Gastrocnemius medialis (tissue), 4 donors: ENCODE measurements around the gene BIRC6. TPM values are rescaled to one million over a fixed set of nuclear protein-coding genes. Genes with fewer than 3 reads are reported as not detected.

Source experiments
- ATAC-seq, 2 donors: fragments of 150-250 bp; one replicate each; pipeline ENCODE4 v1.9.1; 2016
- DNase-seq, 2 donors: peaks; one replicate each; pipeline ENCODE4 v3.0.0-alpha.2; 2019
- H3K27ac ChIP-seq, 4 donors: fragments of 200-600 bp; sonication (generic); 1 replicate in 1 of 4; 2 replicates in 3 of 4; pipeline ENCODE4 v1.5.1; 2016 to 2018; ENCODE audit warnings: mild to moderate bottlenecking in 2 of 4, moderate library complexity in 1 of 4
- H3K27me3 ChIP-seq, 3 donors: fragments of 200-600 bp; sonication (generic) in 2 of 3; 1 replicate in 1 of 3; 2 replicates in 2 of 3; pipeline versions ENCODE4 v1.5.1 to v1.6.0; 2016 to 2019; ENCODE audit warnings: mild to moderate bottlenecking in 1 of 3, moderate library complexity in 1 of 3
- H3K36me3 ChIP-seq, 2 donors: fragments of 200-600 bp; sonication (generic) in 1 of 2; one replicate each; pipeline ENCODE4 v1.5.1; 2017 to 2018
- H3K4me1 ChIP-seq, 2 donors: fragments of 200-600 bp; sonication (generic) in 1 of 2; one replicate each; pipeline ENCODE4 v1.5.1; 2016 to 2017; ENCODE audit warnings: mild to moderate bottlenecking in 2 of 2
- H3K4me3 ChIP-seq, 4 donors: fragments of 200-600 bp; sonication (generic) in 3 of 4; 1 replicate in 1 of 4; 2 replicates in 3 of 4; pipeline ENCODE4 v1.5.1; 2016 to 2019; ENCODE audit warnings: mild to moderate bottlenecking in 2 of 4
- H3K9me3 ChIP-seq, 3 donors: fragments of 200-600 bp; sonication (generic) in 2 of 3; 1 replicate in 1 of 3; 2 replicates in 2 of 3; pipeline ENCODE4 v1.5.1; 2016 to 2019
- POLR2A ChIP-seq, 2 donors: fragments of 450-650 bp; IDR thresholded peaks; one replicate each; pipeline ENCODE4 v1.6.1; 2017; ENCODE audit warnings: antibody characterized with exemption in 2 of 2, mild to moderate bottlenecking in 2 of 2, moderate library complexity in 2 of 2
- in situ Hi-C, 4 donors: fragments of 200-750 bp; cut with MboI; loops; one replicate each; pipeline versions ENCODE4 v1.15.0 to v1.8.0; 2017; ENCODE audit warnings: low sequenced_read_pairs in 4 of 4
- intact Hi-C: fragments of 100-400 bp; cut with DNase I; formaldehyde crosslinking; loops from one replicate; pipeline ENCODE4 v1.15.1; 2023; ENCODE audit warnings: low total_unique reads
- total RNA-seq, 4 donors: library from RNA; depleted of rRNA; stranded (reverse); fragments of >200 nt; gene quantifications; one replicate each; pipeline versions ENCODE4 v1.1.0 to v1.2.3, GENCODE V29; 2016
- TF ChIP-seq, protein P1 (sequence below), 5 experiments: fragments of 450-650 bp in 3 of 5; fragments of 200-600 bp in 2 of 5; sonication (generic) in 2 of 5; IDR thresholded peaks in 4 of 5; conservative IDR thresholded peaks in 1 of 5; 1 replicate in 4 of 5; 2 replicates in 1 of 5; pipeline ENCODE4 v1.5.1; 2016 to 2019; ENCODE audit warnings: antibody characterized with exemption in 5 of 5, mild to moderate bottlenecking in 3 of 5, moderate library complexity in 3 of 5

The BIRC6 gene
- total RNA-seq, 4 donors from 2014 or later: 60.1 to 107 (median 77.6) TPM

DNA sequence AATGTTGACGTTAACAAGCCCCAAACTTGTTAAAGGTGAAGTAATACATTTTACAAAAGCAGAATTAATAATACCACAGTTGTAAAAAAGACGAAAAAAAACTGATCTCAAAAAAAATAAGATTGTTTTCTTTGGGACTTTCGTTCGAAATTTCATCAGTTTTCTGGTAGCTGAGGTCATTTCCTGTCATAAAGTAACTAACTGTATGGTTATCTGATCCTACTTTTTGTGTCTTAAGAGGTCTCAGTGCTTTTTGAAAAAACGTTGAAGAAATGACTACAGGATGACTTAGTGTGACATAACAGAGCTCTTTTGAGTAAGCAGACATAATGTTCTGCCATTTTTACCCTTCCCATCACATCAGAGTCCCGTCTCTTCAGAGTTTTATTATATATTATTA is 79.3 kb downstream of the BIRC6 start:
- peaks cover 0 to 70% of the 10 kb centered on the region in 2 donors for H3K36me3 ChIP-seq
- DNase-seq (no peak), ATAC-seq (no peak)
- no peaks in the 10 kb centered on the region for H3K4me1 ChIP-seq
- H3K27me3 ChIP-seq: no peaks in the 10 kb centered on the region
- in situ Hi-C loops: no loop called here
- TF ChIP-seq POLR2A (IDR thresholded peaks at IDR 0.05): no peak
- intact Hi-C loops: no loop called here
- H3K9me3 ChIP-seq: no peaks in the 10 kb centered on the region
- H3K4me3 ChIP-seq: no peak overlapping the region
- no peak overlapping the region for H3K27ac ChIP-seq

DNA sequence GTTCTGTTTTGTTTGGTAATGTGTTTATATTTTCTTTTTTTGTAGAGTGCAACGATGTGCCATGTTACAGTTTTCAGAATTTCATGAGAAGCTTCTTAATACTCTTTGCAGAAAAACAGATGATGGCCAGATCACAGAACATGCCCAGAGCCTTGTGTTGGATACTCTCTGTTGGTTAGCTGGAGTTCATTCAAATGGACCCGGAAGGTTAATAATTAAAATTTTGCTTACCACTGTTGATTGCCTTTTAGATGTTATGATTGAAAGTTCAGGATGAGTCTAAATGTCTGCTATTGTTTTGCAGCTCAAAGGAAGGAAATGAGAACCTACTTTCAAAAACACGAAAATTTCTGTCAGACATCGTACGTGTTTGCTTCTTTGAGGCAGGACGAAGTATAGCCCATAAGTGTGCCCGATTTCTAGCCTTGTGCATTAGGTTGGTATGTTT is 85.2 kb downstream of the BIRC6 start:
- Histone ChIP-seq H3K4me3 (no peak overlapping the region), H3K36me3 (peaks cover 0 to 88% of the 10 kb centered on the region in 2 donors), H3K9me3 (no peaks in the 10 kb centered on the region), H3K27ac (no peak overlapping the region), H3K4me1 (no peaks in the 10 kb centered on the region), H3K27me3 (no peaks in the 10 kb centered on the region)
- no peak for DNase-seq
- no peak for TF ChIP-seq POLR2A (IDR thresholded peaks at IDR 0.05)
- TF ChIP-seq, protein P1, sequence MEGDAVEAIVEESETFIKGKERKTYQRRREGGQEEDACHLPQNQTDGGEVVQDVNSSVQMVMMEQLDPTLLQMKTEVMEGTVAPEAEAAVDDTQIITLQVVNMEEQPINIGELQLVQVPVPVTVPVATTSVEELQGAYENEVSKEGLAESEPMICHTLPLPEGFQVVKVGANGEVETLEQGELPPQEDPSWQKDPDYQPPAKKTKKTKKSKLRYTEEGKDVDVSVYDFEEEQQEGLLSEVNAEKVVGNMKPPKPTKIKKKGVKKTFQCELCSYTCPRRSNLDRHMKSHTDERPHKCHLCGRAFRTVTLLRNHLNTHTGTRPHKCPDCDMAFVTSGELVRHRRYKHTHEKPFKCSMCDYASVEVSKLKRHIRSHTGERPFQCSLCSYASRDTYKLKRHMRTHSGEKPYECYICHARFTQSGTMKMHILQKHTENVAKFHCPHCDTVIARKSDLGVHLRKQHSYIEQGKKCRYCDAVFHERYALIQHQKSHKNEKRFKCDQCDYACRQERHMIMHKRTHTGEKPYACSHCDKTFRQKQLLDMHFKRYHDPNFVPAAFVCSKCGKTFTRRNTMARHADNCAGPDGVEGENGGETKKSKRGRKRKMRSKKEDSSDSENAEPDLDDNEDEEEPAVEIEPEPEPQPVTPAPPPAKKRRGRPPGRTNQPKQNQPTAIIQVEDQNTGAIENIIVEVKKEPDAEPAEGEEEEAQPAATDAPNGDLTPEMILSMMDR (IDR thresholded peaks at IDR 0.05 in 4 of 5, conservative IDR thresholded peaks at IDR 0.05 in 1 of 5): no peak
- intact Hi-C loops (no loop called here), in situ Hi-C loops (no loop called here)
- ATAC-seq: no peak

DNA sequence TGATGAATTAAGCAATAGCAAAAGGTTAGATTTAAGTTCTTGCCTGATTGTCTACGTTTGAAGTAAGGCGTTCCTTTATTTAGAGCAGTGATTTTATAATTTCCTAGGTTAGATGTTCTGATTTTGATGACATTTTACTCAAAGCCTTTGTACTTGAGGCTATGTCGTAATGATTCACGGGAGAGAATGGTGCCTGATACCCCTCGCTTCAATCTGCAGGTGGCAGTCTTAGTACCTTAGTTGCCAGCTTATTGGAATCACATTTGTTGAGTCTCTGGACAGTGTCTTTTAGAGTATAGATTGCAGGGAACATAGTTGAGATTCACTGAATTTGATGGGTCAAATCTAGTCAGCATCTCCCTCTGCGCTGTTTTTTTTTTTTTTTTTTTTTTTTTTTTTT is 89.5 kb downstream of the BIRC6 start:
- no peak overlapping the region for H3K4me3 ChIP-seq
- H3K27ac ChIP-seq: no peak overlapping the region
- no peak for ATAC-seq
- no peaks in the 10 kb centered on the region for H3K27me3 ChIP-seq
- no peaks in the 10 kb centered on the region for H3K4me1 ChIP-seq
- intact Hi-C loops: no loop called here
- TF ChIP-seq, protein P1 (IDR thresholded peaks at IDR 0.05 in 4 of 5, conservative IDR thresholded peaks at IDR 0.05 in 1 of 5): no peak
- no peak for TF ChIP-seq POLR2A (IDR thresholded peaks at IDR 0.05)
- no peaks in the 10 kb centered on the region for H3K9me3 ChIP-seq
- in situ Hi-C loops: no loop called here
- peaks cover 0 to 78% of the 10 kb centered on the region in 2 donors for H3K36me3 ChIP-seq
- no peak for DNase-seq

DNA sequence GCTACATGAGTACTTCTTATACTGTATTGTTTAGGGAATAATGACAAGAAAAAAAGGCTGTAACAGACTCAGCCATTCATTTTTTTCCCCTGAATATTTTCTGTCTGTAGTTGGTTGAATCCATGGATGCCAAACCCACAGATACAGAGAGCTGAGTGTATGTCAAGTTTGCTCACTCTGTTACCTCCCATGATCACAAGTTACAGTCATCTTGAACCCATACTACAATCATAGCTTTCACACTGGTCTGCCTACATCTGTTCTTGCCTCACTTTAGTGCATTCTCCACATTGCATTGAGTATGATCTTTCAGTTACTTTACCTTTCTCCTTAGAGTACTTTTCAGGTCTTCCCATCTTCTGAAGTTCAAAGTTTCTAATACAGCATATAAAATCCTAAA is 94.0 kb downstream of the BIRC6 start:
- no peaks in the 10 kb centered on the region for H3K27me3 ChIP-seq
- no peak overlapping the region for H3K27ac ChIP-seq
- TF ChIP-seq, protein P1 (IDR thresholded peaks at IDR 0.05 in 4 of 5, conservative IDR thresholded peaks at IDR 0.05 in 1 of 5): no peak
- no peak for TF ChIP-seq POLR2A (IDR thresholded peaks at IDR 0.05)
- no peak overlapping the region for H3K4me3 ChIP-seq
- in situ Hi-C loops (no loop called here), intact Hi-C loops (no loop called here)
- ATAC-seq: no peak
- no peaks in the 10 kb centered on the region for H3K4me1 ChIP-seq
- no peaks in the 10 kb centered on the region for H3K9me3 ChIP-seq
- H3K36me3 ChIP-seq: peaks cover 0 to 42% of the 10 kb centered on the region in 2 donors
- no peak for DNase-seq

DNA sequence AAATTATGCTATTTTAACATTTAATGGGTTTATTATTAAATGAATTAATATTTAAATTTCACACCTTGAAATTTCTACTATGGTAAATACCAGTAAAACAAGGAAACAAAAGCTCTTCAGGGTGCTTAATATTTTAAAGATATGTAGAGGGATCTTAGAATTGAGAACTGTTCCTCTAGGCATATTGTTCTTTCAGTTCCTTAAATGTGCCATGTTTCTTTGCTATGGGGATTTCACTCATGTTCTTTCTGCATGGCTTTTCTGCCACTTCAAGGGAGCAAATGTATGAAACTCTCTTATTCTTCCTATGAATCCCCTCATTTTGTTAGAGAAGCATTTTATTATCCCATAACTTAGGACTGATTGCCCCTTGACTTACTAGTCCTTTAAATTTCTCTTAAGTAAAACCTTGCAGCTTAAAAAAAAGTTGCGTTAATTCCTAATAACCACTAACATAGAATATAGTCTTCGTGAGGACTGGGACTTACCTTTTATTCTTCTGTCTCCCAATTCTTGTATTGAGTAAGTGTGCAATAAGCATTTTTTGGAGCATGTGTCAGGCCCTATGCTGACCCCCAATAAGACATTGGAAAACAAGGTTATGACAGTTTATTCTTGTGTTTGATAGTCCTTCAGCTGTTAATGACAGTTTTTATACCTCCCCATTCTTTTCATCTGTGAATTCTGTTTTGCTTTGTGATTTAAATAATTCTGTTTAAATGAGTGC is 95.7 kb downstream of the BIRC6 start:
- H3K36me3 ChIP-seq: peaks cover 0 to 36% of the 10 kb centered on the region in 2 donors
- H3K27me3 ChIP-seq: no peaks in the 10 kb centered on the region
- no peaks in the 10 kb centered on the region for H3K4me1 ChIP-seq
- no peaks in the 10 kb centered on the region for H3K9me3 ChIP-seq
- no peak overlapping the region for H3K27ac ChIP-seq
- ATAC-seq (no peak), DNase-seq (no peak)
- no peak overlapping the region for H3K4me3 ChIP-seq
- TF ChIP-seq POLR2A (IDR thresholded peaks at IDR 0.05): no peak
- TF ChIP-seq, protein P1 (IDR thresholded peaks at IDR 0.05 in 4 of 5, conservative IDR thresholded peaks at IDR 0.05 in 1 of 5): no peak
- intact Hi-C loops (no loop called here), in situ Hi-C loops (no loop called here)
